Naive thymus-derived CD8-positive, alpha-beta T cell (primary cell): ENCODE data around the gene CAMLG. TPM values are rescaled to one million over a fixed set of nuclear protein-coding genes. Genes with fewer than 3 reads are reported as not detected.
"Not testable (repeated sequence)": the region's sequence is repeated elsewhere in the genome, so short reads cannot be mapped to it uniquely, and the experiment has no call there.

Experiments
- ATAC-seq, 2 donors: fragments of 150-1000 bp; cut with Tn5 transposase in 1 of 2; sonication (Bioruptor Pico), chemical (Tn5 transposase) in 1 of 2; 1 replicate in 1 of 2; 2 replicates in 1 of 2; pipeline ENCODE4 v1.10.0; 2021; ENCODE audit warnings: mild to moderate bottlenecking in 2 of 2, moderate library complexity in 2 of 2
- POLR2A ChIA-PET: fragments of 350-600 bp; sonication (Branson Sonifier 250); formaldehyde crosslinking; loops from one replicate; lab custom pipeline; 2021; ENCODE audit warnings: antibody characterized with exemption; lab: Charles Lee
- DNase-seq, 10 donors: peaks; one replicate each; pipeline versions ENCODE4 v3.0.0 to v3.0.0-alpha.2; 2020 to 2022
- H3K27ac Mint-ChIP-seq, 10 donors: one replicate each; pipeline ENCODE4 v1.8.0; 2020 to 2022; ENCODE audit warnings: mild to moderate bottlenecking in 10 of 10, mixed read lengths in 10 of 10, moderate library complexity in 4 of 10, inconsistent platforms in 1 of 10
- H3K27me3 Mint-ChIP-seq, 5 donors: one replicate each; pipeline ENCODE4 v1.8.0; 2021 to 2022; ENCODE audit warnings: mixed read lengths in 5 of 5
- H3K36me3 Mint-ChIP-seq, 3 donors: one replicate each; pipeline ENCODE4 v1.8.0; 2020 to 2022; ENCODE audit warnings: mixed read lengths in 3 of 3, mild to moderate bottlenecking in 2 of 3, inconsistent platforms in 1 of 3
- H3K4me1 Mint-ChIP-seq, 4 donors: one replicate each; pipeline ENCODE4 v1.8.0; 2021 to 2022; ENCODE audit warnings: mixed read lengths in 4 of 4
- H3K4me3 Mint-ChIP-seq, 10 donors: one replicate each; pipeline ENCODE4 v1.8.0; 2020 to 2022; ENCODE audit warnings: mild to moderate bottlenecking in 10 of 10, mixed read lengths in 10 of 10, moderate library complexity in 6 of 10, inconsistent platforms in 1 of 10
- H3K9me3 Mint-ChIP-seq, 9 donors: one replicate each; pipeline ENCODE4 v1.8.0; 2020 to 2022; ENCODE audit warnings: mixed read lengths in 9 of 9, mild to moderate bottlenecking in 3 of 9, inconsistent platforms in 1 of 9, moderate library complexity in 1 of 9
- polyA plus RNA-seq, 3 donors: library from polyadenylated mRNA; unstranded; fragments of 300-500 nt; fragmentation: Illumina TruSeq; gene quantifications; one replicate each; pipeline ENCODE4 v1.2.3, GENCODE V29; 2021
- total RNA-seq, 8 experiments: library from RNA in 2 of 8; stranded (reverse) in 2 of 8; gene quantifications; one replicate each; pipeline ENCODE4 v1.2.3 and lab custom pipeline; 2021 to 2026

Gene CAMLG
- total and polyA plus RNA-seq, 5 experiments from 2014 or later: 35.7 to 39.3 (median 38.1) TPM

GRCh38 chr5:134741052-134741451, 2.7 kb downstream of the CAMLG start:
- no peak for ATAC-seq

GRCh38 chr5:134742134-134742533, 3.8 kb downstream of the CAMLG start:
- no peaks in the 10 kb centered on the region for H3K9me3 Mint-ChIP-seq
- no peaks in the 10 kb centered on the region for H3K27me3 Mint-ChIP-seq
- POLR2A ChIA-PET: interaction anchor here (1.5 kb wide), 1 partner anchor 105 kb away, joined by 4 read pairs; no protein-coding TSS in a partner anchor
- H3K4me1 Mint-ChIP-seq: peaks cover 7 to 39% (median 36%) of the 10 kb centered on the region in 4 donors
- DNase-seq: no peak
- no peak for ATAC-seq
- H3K27ac Mint-ChIP-seq: peak overlapping the region in 1 of 10 donors; percentile 57
- H3K36me3 Mint-ChIP-seq: peaks cover 0 to 17% (median 0%) of the 10 kb centered on the region in 3 donors
- H3K4me3 Mint-ChIP-seq: no peak overlapping the region

More at GRCh38 chr5:134741052-134741451, 2.7 kb downstream of the CAMLG start:
- peaks cover 0 to 17% (median 0%) of the 10 kb centered on the region in 3 donors for H3K36me3 Mint-ChIP-seq
- H3K27me3 Mint-ChIP-seq: no peaks in the 10 kb centered on the region
- no peak for DNase-seq
- no peak overlapping the region for H3K4me3 Mint-ChIP-seq
- POLR2A ChIA-PET: interaction anchor here (1.5 to 4.2 kb wide), 3 partner anchors 17 to 106 kb away, joined by 4 to 50 read pairs (median 14); partner anchors contain the start of genes C5orf24 and DDX46
- H3K9me3 Mint-ChIP-seq: no peaks in the 10 kb centered on the region
- H3K27ac Mint-ChIP-seq: peak overlapping the region in 1 of 10 donors; percentile 56
- peaks cover 7 to 44% (median 36%) of the 10 kb centered on the region in 4 donors for H3K4me1 Mint-ChIP-seq

GRCh38 chr5:134749415-134749814, 11.1 kb downstream of the CAMLG start:
- Mint-ChIP-seq H3K27ac (peak overlapping the region in 4 of 10 donors; percentile 25 to 87 (median 48)), H3K36me3 (peaks cover 0 to 27% (median 0%) of the 10 kb centered on the region in 3 donors), H3K4me1 (peaks cover 0 to 3% (median 0%) of the 10 kb centered on the region in 4 donors), H3K27me3 (no peaks in the 10 kb centered on the region), H3K4me3 (no peak overlapping the region), H3K9me3 (no peaks in the 10 kb centered on the region)
- ATAC-seq (no peak), DNase-seq (no peak)
- POLR2A ChIA-PET: interaction anchor here (0.6 kb wide), 1 partner anchor 11 kb away, joined by 3 read pairs; the partner anchor contains the start of gene CAMLG

- Mint-ChIP-seq H3K36me3 (no peaks in the 10 kb centered on the region), H3K4me3 (peak overlapping the region; percentile 99 to 100 (median 100)), H3K27me3 (no peaks in the 10 kb centered on the region), H3K9me3 (no peaks in the 10 kb centered on the region), H3K4me1 (peaks cover 20 to 42% (median 38%) of the 10 kb centered on the region in 4 donors), H3K27ac (peak overlapping the region; percentile 95 to 99 (median 98))
- DNase-seq (no peak), ATAC-seq (no peak)
- POLR2A ChIA-PET: interaction anchor here (0.6 to 3.9 kb wide), 9 partner anchors 19 to 608 kb away, joined by 3 to 50 read pairs (median 5); partner anchors contain the start of genes C5orf24, CAMLG, CDKN2AIPNL and JADE2
Observed at GRCh38 chr5:134758176-134758503, 19.8 kb downstream of the CAMLG start.

GRCh38 chr5:134758504-134759341, 20.4 kb downstream of the CAMLG start, which contains the start of gene DDX46:
DDX46 (plus strand) TSS chr5:134758779; CDS start chr5:134758939, 160 bp downstream.
- DNase-seq: peak; percentile 88 to 95 (median 90)
- POLR2A ChIA-PET: interaction anchor here (0.6 to 3.9 kb wide), 9 partner anchors 19 to 609 kb away, joined by 3 to 50 read pairs (median 5); partner anchors contain the start of genes C5orf24, CAMLG, CDKN2AIPNL and JADE2

GRCh38 chr5:134767528-134768291, 29.4 kb downstream of the CAMLG start:
- not testable (repeated sequence) for H3K4me1 Mint-ChIP-seq, ATAC-seq, H3K27me3 Mint-ChIP-seq, H3K4me3 Mint-ChIP-seq, DNase-seq, H3K9me3 Mint-ChIP-seq
- Mint-ChIP-seq H3K36me3 (peaks cover 0 to 84% (median 4%) of the 10 kb centered on the region in 3 donors), H3K27ac (peak overlapping the region in 1 of 10 donors; percentile 34)
- POLR2A ChIA-PET: interaction anchor here (0.6 kb wide), 1 partner anchor 122 kb away, joined by 3 read pairs; no protein-coding TSS in a partner anchor

More at GRCh38 chr5:134758504-134759341, 20.4 kb downstream of the CAMLG start, which contains the start of gene DDX46:
- Mint-ChIP-seq H3K9me3 (no peaks in the 10 kb centered on the region), H3K27ac (peak within 1 kb of the TSS; percentile 95 to 99 (median 98)), H3K4me3 (peak within 1 kb of the TSS; percentile 99 to 100 (median 100)), H3K36me3 (peaks cover 0 to 3% (median 0%) of the 10 kb centered on the region in 3 donors), H3K27me3 (no peaks in the 10 kb centered on the region), H3K4me1 (peaks cover 20 to 44% (median 41%) of the 10 kb centered on the region in 4 donors)
- peak; percentile 97 to 98 for ATAC-seq

GRCh38 chr5:134769206-134769605, 30.9 kb downstream of the CAMLG start:
- DNase-seq: no peak
- no peaks in the 10 kb centered on the region for H3K27me3 Mint-ChIP-seq
- H3K27ac Mint-ChIP-seq: no peak overlapping the region
- H3K4me3 Mint-ChIP-seq: no peak overlapping the region
- H3K4me1 Mint-ChIP-seq: peaks cover 0 to 3% (median 1%) of the 10 kb centered on the region in 4 donors
- peaks cover 4 to 91% (median 7%) of the 10 kb centered on the region in 3 donors for H3K36me3 Mint-ChIP-seq
- POLR2A ChIA-PET: no interaction called here
- no peak for ATAC-seq
- no peaks in the 10 kb centered on the region for H3K9me3 Mint-ChIP-seq

- no peak overlapping the region for H3K27ac Mint-ChIP-seq
- H3K9me3 Mint-ChIP-seq: no peaks in the 10 kb centered on the region
- H3K36me3 Mint-ChIP-seq: peaks cover 4 to 95% (median 8%) of the 10 kb centered on the region in 3 donors
Observed at GRCh38 chr5:134772461-134773125, 34.2 kb downstream of the CAMLG start.

GRCh38 chr5:134777366-134777765, 39.0 kb downstream of the CAMLG start:
- DNase-seq (no peak), ATAC-seq (no peak)
- no peak overlapping the region for H3K4me3 Mint-ChIP-seq
- POLR2A ChIA-PET: interaction anchor here (0.6 kb wide), 1 partner anchor 17 kb away, joined by 3 read pairs; no protein-coding TSS in a partner anchor
- H3K4me1 Mint-ChIP-seq: peaks cover 0 to 4% (median 1%) of the 10 kb centered on the region in 4 donors
- H3K27ac Mint-ChIP-seq: peak overlapping the region in 3 of 10 donors; percentile 15 to 77 (median 36)
- peaks cover 4 to 87% (median 13%) of the 10 kb centered on the region in 3 donors for H3K36me3 Mint-ChIP-seq
- no peaks in the 10 kb centered on the region for H3K27me3 Mint-ChIP-seq
- H3K9me3 Mint-ChIP-seq: no peaks in the 10 kb centered on the region

More at GRCh38 chr5:134772461-134773125, 34.2 kb downstream of the CAMLG start:
- POLR2A ChIA-PET: no interaction called here
- H3K4me3 Mint-ChIP-seq: no peak overlapping the region
- ATAC-seq (no peak), DNase-seq (no peak)
- H3K27me3 Mint-ChIP-seq: no peaks in the 10 kb centered on the region
- peaks cover 0 to 4% (median 1%) of the 10 kb centered on the region in 4 donors for H3K4me1 Mint-ChIP-seq

GRCh38 chr5:134784241-134784920, 46.0 kb downstream of the CAMLG start:
- ATAC-seq: no peak
- peaks cover 0 to 5% (median 0%) of the 10 kb centered on the region in 4 donors for H3K4me1 Mint-ChIP-seq
- H3K27me3 Mint-ChIP-seq: no peaks in the 10 kb centered on the region
- peaks cover 0 to 96% (median 14%) of the 10 kb centered on the region in 3 donors for H3K36me3 Mint-ChIP-seq
- POLR2A ChIA-PET: interaction anchor here (1.4 kb wide), 1 partner anchor 120 kb away, joined by 8 read pairs; the partner anchor contains the start of gene PCBD2
- no peaks in the 10 kb centered on the region for H3K9me3 Mint-ChIP-seq
- H3K27ac Mint-ChIP-seq: peak overlapping the region in 3 of 10 donors; percentile 11 to 73 (median 37)
- H3K4me3 Mint-ChIP-seq: no peak overlapping the region
- peak in 3 of 10 donors; percentile 7 to 19 (median 16) for DNase-seq
